Stimulated activated CD8-positive, alpha-beta memory T cell treated with anti-CD3 and anti-CD28 coated beads, Interleukin-4, amount 100 ng/mL, for 48 hours (primary cell): ENCODE results near the gene MYOG.

Experiments used
- DNase-seq: peaks from one replicate; pipeline ENCODE4 v3.0.0-alpha.2; 2020

Gene MYOG

GRCh38 chr1:203117611-203118575, 32.1 kb upstream of the MYOG start:
- DNase-seq, result peak; percentile 73

DNA sequence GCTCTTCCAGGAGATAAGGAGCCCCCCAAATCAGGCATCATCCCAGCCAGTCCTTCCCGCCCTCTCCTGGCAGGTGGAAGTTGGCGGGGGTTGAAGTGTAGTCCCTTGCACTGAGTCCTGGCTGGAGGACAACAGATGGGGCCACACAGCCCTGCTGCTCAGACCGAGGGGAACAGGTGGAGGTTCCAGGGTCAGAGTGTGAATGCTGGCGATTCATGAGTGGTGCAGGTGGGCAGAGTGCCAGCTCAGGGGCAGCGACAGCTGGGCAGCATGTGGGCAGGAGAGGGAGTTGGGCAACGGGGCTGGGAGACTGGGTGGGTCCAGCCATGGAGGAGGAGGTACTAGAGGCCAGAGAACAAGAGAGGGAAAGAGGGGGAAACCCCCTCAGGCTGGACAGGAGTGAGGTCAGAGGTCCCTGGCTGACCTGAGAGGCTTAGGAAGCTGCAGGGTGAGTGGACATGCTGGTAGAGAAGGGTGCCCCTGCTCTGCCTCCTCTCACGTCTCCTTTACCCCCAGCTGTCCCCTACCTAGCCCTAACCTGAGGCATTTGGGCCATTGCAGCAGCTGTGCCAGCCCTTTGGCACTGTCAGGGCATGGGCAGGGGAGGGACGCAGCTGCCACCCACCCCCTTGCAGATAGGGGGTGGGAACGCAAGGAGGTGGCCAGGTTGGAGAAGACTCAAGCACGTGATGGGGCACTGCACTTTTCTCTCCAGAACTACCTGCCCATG, 30.4 kb upstream of the MYOG start:
- DNase-seq, result no peak

- no peak for DNase-seq
Measured at GRCh38 chr1:203114202-203114601, 28.4 kb upstream of the MYOG start.

GRCh38 chr1:203113308-203113707, 27.5 kb upstream of the MYOG start:
- no peak for DNase-seq

GRCh38 chr1:203112475-203112874, 26.7 kb upstream of the MYOG start:
- DNase-seq, result no peak

GRCh38 chr1:203104789-203105390, 19.1 kb upstream of the MYOG start:
- no peak for DNase-seq

DNA sequence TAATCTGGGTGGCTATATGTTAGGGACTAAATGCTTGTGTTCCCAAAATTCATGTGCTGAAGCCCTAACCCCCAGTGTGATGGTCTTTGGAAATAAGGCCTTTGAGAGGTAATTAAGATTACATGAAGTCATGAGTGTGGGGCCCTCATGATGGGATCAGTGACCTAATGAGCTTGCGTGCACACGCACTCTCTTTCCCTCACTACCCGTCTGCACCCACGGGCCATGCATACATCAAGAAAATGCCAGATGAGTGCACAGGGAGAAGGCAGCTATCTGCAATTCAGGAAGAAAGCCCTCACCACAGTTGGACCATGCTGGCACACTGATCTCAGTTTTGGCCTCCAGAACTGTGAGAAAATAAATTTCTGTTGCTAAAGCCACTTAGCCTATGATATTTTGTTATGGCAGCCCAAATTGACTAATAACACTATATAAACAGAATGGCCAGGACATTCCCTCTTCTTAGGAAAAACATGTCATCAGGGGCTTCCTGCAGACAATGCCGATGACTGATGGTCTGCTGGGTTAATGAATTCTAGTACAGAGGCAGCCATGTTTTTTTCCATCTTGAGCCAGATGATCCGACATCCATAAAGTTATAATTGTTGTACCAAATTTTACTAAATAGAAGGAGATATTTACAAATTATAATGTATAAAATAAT, 18.1 kb upstream of the MYOG start:
- DNase-seq, result no peak

- DNase-seq, result no peak
Measured at GRCh38 chr1:203103216-203103615, 17.4 kb upstream of the MYOG start.

DNA sequence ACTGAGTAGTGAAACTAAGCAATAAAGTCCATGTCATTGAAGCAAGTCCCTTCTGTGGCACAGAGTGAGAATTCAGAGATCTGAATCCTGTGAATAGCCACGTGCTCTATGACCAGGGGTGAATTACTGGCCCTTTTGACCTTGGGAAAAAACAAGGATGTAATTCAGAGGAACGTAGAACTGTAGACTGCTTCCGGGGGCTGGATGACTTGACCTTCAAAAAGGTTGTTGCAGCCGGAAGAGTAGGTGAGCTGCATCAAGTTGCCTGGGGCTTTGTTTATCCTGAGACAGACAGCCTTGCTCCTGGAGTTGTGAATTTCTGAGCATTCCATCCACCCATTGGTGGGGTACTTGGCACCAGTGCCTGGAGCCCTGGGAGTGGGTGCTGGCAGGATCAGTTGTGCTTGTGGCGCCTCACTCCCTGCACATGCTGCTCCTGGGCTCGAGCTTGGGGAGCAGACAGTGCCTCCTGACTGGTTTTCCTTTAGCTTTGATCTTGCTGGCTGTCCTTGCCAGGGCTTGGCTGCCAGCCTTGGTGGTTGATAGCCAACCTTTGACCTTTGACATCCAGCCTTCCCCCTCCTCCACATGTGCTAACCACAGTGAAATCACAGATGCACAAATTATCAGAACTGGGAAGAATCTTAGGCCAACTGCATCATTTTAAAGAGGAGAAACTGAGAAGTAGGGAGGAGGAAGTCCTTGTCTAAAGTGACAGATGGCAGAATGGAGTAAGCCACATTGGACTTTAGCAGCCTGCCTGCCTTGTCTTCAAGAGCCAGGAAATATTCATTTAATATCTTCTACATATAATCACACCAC, 16.2 kb upstream of the MYOG start:
- DNase-seq, result no peak

DNA sequence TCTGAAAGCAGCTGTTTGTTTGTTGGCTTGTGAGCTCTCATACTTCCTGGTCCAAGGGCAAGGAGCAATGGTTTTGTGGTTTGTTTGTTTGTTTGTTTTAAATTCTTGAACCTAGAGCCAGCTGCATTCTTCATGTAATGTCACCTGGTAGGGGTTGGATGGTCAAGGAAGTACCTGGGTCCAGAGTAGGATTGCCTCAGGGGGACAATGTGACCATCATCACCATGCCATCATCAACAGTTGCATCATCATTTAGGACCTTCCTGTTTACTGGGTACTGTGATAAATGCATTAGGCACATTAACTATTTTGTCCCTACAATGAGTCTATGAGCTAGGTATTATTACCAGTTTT, 14.7 kb upstream of the MYOG start:
- no peak for DNase-seq

DNA sequence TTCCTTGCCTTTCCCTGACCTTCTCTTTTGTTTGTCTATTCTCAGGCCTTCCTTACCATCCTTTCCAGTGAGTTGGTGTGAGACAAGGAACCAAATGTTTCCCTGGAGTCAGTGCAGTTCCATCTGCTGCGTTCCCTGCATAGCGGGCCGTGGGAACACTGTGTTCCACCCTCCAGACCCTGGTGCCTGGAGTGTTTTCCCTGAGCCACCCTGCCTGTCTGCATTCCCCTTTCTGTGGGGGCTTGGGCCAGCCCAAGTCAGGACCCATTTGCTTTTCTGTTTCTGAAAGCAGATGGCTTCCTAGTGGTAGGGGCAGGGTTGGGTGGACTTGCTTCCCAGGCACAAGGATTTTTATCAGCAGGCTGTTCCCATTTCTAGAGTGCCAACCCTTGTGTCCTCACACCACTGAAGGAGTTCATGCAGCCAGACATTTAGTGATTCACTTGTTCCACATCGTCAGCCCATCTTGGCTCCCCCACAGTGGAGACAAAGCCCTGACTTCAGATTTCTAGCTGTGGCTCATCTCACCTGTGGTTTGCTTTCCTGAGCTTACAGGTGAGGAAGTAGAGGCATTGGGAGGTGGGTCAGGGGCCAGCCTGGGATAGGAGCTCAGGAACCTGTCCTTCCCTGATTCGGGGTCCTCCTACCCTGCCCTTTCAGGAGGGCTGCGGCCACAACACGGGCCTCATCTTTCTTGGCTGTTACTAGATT, 14.1 kb upstream of the MYOG start:
- DNase-seq, result no peak

DNA sequence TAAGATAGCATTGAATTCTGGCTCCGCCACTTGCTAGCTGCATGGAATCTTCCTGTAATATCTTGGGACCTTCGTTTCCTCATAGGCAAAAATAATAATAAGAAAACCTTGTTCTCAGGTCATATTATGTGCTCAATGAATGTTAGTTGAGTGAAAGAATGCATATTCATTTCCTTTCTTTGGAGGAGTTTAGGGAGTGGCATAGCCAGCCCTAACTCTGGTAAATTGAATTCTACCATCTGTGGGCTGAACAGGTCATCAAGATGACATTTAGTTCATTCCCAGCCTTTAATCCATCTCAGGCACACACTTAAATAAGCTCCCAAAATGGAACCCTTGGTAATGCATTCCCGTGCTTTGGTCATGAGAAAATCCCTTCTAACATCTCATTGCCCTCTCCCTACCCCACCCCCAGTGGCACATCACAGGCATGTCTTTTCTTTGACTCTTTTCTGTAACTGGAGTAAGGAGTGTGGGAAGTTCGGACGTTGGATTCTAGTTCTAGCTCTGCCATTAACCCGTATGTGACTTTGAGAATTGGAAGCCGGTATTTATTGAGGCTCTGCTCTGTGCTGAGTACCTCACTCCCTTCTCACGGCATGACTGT, 13.2 kb upstream of the MYOG start:
- DNase-seq, result no peak

DNA sequence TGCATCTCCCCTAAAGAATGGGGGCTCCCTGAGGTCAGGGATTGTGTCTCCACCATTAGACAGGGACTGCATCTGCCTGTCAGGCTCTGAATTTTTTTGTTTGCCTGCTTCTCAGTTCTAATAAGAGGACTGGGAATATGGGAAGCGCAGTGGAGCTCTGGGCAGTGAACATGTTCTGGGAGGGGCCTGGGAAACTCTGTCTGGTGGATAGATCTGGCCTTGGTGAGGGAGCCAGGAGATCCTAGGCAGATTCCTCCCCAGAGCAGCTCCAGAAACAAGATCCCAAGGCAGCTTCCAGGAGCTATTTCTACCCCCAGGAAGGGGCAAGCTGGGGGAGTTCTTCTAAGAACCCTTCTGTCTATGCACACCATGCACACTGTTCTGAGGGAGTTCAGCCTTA, 12.6 kb upstream of the MYOG start:
- no peak for DNase-seq

GRCh38 chr1:203097001-203097400, 11.2 kb upstream of the MYOG start:
- DNase-seq, result no peak

DNA sequence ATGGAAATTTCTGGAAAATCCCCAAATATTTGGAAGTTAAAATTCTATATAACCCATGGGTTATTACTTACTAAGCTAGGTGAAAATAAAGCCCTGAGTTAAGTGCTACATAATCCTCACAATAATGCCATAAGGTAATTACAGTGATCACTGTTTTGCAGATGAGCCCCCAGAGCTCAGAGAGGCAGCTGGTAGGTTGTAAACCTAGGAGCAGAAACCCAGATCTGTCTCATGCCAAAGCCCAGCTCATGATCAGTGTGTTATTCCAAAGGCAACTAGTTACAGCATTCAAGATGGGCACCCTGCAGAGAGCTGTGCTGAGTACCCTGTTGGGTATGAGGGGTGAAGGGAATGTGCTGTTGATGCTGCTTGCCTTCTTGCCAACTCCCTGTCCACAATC, 10.8 kb upstream of the MYOG start:
- no peak for DNase-seq

DNA sequence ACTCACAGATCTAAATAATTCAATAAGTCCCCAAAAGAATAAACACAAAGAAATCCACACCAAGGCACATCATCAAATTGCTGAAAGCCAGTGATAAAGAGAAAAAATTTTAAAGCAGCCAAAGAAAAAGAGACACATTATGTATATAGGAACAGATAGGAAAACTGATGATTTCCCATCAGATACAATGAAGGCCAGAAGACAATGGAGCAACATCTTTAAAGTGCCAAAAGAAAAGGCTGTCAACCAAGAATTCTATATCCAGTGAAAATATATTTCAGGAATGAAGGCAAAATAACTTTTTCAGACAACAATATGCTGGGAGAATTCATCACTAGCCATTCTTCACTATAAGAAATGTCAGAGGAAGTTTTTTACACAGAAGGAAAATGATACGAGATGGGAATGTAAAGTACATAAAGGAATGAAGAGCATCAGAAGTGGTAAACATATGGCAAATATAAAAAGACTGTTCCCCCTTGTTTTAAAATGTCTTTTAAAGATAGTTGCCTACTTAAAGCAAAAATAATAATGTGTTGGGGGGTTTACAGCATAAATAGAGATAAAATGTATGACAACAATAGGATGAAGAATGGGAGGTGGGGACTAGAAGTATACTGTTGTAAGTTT, 9.4 kb upstream of the MYOG start:
- no peak for DNase-seq

DNA sequence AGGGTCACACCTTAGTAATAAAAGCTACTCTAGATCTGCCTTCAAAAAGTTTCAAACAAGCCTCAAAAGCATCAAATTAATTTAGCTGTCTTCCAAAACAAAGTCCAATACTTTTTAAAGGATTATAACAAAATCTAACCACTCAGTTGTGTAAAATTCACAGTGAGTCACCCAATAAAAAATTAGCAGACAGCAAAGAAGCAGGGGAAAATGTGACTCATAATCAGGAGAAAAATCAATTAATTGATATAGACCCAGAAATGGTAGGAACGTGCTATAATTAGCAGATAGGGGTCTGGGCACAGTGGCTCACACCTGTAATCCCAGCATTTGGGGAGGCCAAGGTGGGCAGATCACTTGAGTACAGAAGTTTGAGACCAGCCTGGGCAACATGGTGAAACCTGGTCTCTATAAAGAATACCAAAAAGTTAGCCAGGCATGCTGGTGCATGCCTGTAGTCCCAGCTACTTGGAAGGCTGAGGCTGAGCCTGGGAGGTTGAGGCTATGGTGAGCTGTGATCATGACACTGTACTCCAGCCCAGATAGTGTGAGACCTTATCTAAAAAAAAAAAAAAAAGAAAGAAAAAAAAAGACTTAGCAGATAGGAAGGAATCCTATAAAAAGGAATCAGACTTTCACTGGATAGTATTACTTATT, 8.1 kb upstream of the MYOG start:
- DNase-seq, result no peak

- no peak for DNase-seq
Measured at GRCh38 chr1:203091761-203092330, 6.0 kb upstream of the MYOG start.

DNA sequence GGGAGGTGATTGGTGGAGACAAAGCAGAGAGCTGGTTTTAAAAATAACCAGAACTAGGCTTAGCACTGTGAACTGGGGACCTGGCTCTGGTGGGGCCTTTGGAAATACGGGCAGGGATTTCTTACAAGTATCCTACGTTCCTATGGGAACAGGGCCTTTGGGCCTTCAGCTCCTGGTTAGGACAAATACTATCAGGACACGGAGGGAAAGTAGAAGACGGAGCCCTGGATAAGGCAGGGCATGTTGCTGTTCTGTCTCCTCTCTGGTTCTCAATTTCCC, 5.3 kb upstream of the MYOG start:
- DNase-seq, result no peak
